K562 (cell line): ENCODE results near the gene COL16A1. TPM values are rescaled to one million over a fixed set of nuclear protein-coding genes. Genes with fewer than 3 reads are reported as not detected.

Source experiments
- ATAC-seq: fragments of 200-7000 bp; cut with Tn5 transposase; 3 replicates; pipeline ENCODE4 v1.9.1; 2020; ENCODE audit warnings: moderate library complexity
- BruUV-seq: library from RNA; stranded (reverse); fragments of 400-500 nt; replicated peaks from 2 replicates; lab custom pipeline; 2021; lab: Mats Ljungman, UMichigan
- CTCF ChIA-PET: fragments of 300-600 bp; formaldehyde crosslinking; extraction: SDS; loops from one replicate; lab custom pipeline; 2021; ENCODE audit warnings: low intra/inter-chr PET ratio; lab: Yijun Ruan, JAX
- POLR2A ChIA-PET: fragments of 300-600, 350-650 bp; sonication (Branson Sonifier 250); formaldehyde crosslinking; extraction: SDS; loops from one replicate; lab custom pipeline; 2021; ENCODE audit warnings: antibody characterized with exemption, inconsistent platforms; lab: Yijun Ruan, JAX
- DNase-seq, 4 experiments: peaks; one replicate each; pipeline versions ENCODE4 v3.0.0 to v3.0.0-alpha.2; 2011 to 2018; ENCODE audit warnings: low spot score in 3 of 4, mixed read lengths in 3 of 4; ENCODE audit errors: extremely low read depth in 1 of 4
- FAIRE-seq: peaks from 2 replicates; lab custom pipeline; 2011; peaks lifted over from hg19 to GRCh38; lab: Jason Lieb, UNC
- H2AFZ ChIP-seq: 2 replicates; pipeline ENCODE4 v1.6.0; 2011; ENCODE audit warnings: low read depth, low read length, control low read depth, inconsistent platforms
- H3K27ac ChIP-seq: fragments of 200-600 bp; 3 replicates; pipeline ENCODE4 v1.8.0; 2011; ENCODE audit warnings: low read depth, mild to moderate bottlenecking, control low read depth, inconsistent platforms, low read length, moderate library complexity, mixed read lengths; ENCODE audit errors: extremely low read depth
- H3K27me3 ChIP-seq, 2 experiments: fragments of 300-600 bp in 1 of 2; 2 replicates in 1 of 2; 3 replicates in 1 of 2; pipeline versions ENCODE4 v1.6.0 to v1.8.0; 2011; ENCODE audit warnings: inconsistent platforms in 2 of 2, low read length in 2 of 2, mild to moderate bottlenecking in 1 of 2, mixed read lengths in 1 of 2, moderate library complexity in 1 of 2; ENCODE audit not compliant: control insufficient read depth in 2 of 2, insufficient read depth in 2 of 2
- H3K36me3 ChIP-seq: fragments of 300-600 bp; 3 replicates; pipeline ENCODE4 v1.8.0; 2011; ENCODE audit warnings: mild to moderate bottlenecking, low read length, inconsistent platforms; ENCODE audit not compliant: control insufficient read depth, insufficient read depth
- H3K4me1 ChIP-seq, 2 experiments: fragments of 200-600 bp in 1 of 2; replicated peaks in 1 of 2; 2 replicates in 1 of 2; 3 replicates in 1 of 2; pipeline versions ENCODE4 v1.5.1 to v1.8.0; 2011; ENCODE audit warnings: inconsistent platforms in 2 of 2, low read length in 2 of 2, mild to moderate bottlenecking in 1 of 2, mixed read lengths in 1 of 2, moderate library complexity in 1 of 2; ENCODE audit not compliant: control insufficient read depth in 2 of 2, insufficient read depth in 2 of 2
- H3K4me2 ChIP-seq: 2 replicates; pipeline ENCODE4 v1.6.1; 2011; ENCODE audit warnings: low read length, control low read depth, inconsistent platforms, mixed read lengths; ENCODE audit not compliant: insufficient read depth
- H3K4me3 ChIP-seq: fragments of 200-600 bp; sonication (generic), shearing (Covaris generic); 2 replicates; pipeline ENCODE4 v1.5.1; 2016; ENCODE audit warnings: control low read depth, inconsistent platforms
- H3K79me2 ChIP-seq: fragments of 200-600 bp; 3 replicates; pipeline ENCODE4 v1.8.0; 2011; ENCODE audit warnings: low read length, inconsistent platforms; ENCODE audit not compliant: control insufficient read depth, insufficient read depth
- H3K9ac ChIP-seq, 2 experiments: 2 replicates each; pipeline versions ENCODE4 v1.6.0 to v1.6.1; 2011; ENCODE audit warnings: low read depth in 2 of 2, low read length in 2 of 2, control low read depth in 1 of 2, inconsistent platforms in 1 of 2, mild to moderate bottlenecking in 1 of 2, mixed read lengths in 1 of 2; ENCODE audit not compliant: insufficient read depth in 1 of 2
- H3K9me1 ChIP-seq: one replicate; pipeline ENCODE4 v1.6.0; 2011; ENCODE audit warnings: inconsistent platforms, mild to moderate bottlenecking, low read length, moderate library complexity; ENCODE audit not compliant: control insufficient read depth, insufficient read depth
- H3K9me3 ChIP-seq: replicated peaks from 2 replicates; pipeline ENCODE4 v1.5.1; 2011; ENCODE audit warnings: low read depth, low read length, inconsistent platforms; ENCODE audit not compliant: control insufficient read depth, insufficient read depth
- H4K20me1 ChIP-seq: replicated peaks from 2 replicates; pipeline ENCODE4 v1.6.1; 2011; ENCODE audit warnings: low read length, inconsistent platforms, mixed read lengths; ENCODE audit not compliant: control insufficient read depth, insufficient read depth
- ESRRA ChIP-seq: fragments of 450-650 bp; IDR thresholded peaks from 2 replicates; pipeline ENCODE4 v1.6.1; 2014; ENCODE audit warnings: low read depth, mild to moderate bottlenecking, moderate library complexity, borderline replicate concordance
- ZNF3 ChIP-seq: fragments of 250-450 bp; sonication (Bioruptor Pico); IDR thresholded peaks from 2 replicates; pipeline ENCODE4 v1.5.0; 2021; ENCODE audit warnings: mild to moderate bottlenecking, moderate library complexity
- ZNF445 ChIP-seq: fragments of 250-450 bp; sonication (Bioruptor Pico); IDR thresholded peaks from 2 replicates; pipeline ENCODE4 v1.4.0; 2020; ENCODE audit warnings: low read depth, mild to moderate bottlenecking, moderate library complexity
- WGBS: fragments of 100-300 bp; shearing (Covaris generic); methylation state at CpG from one replicate; pipeline ENCODE4 v1.1.6; 2016; ENCODE audit warnings: low coverage, mixed read lengths; ENCODE audit not compliant: insufficient coverage; ENCODE audit errors: missing lambda C conversion rate; 5-methylcytosine and 5-hydroxymethylcytosine counted together
- in situ Hi-C: fragments of 300-500 bp; cut with MboI; formaldehyde crosslinking; loops from 4 replicates; pipeline ENCODE4 v1.15.0; 2018; ENCODE audit warnings: inconsistent platforms, mixed read lengths
- intact Hi-C: fragments of 100-400 bp; cut with micrococcal nuclease; formaldehyde crosslinking; loops from 2 replicates; pipeline ENCODE4 v1.14.2; 2022
- polyA plus RNA-seq, 8 experiments: library from polyadenylated mRNA; depleted of rRNA in 4 of 8; stranded (reverse) in 5 of 8; unstranded in 3 of 8; fragments of >200 nt; fragmentation: Nextera tagmentation in 2 of 8; fragmentation: Illumina TruSeq in 1 of 8; extraction: Ambion mirVana in 2 of 8; extraction: Trizol in 1 of 8; gene quantifications; 2 replicates each; pipeline versions ENCODE4 v1.2.1 to v1.2.3, GENCODE V29; 2011 to 2014; ENCODE audit warnings: inconsistent platforms in 1 of 8, missing spikeins in 1 of 8
- total RNA-seq, 7 experiments: library from RNA; depleted of rRNA in 6 of 7; stranded (reverse); fragments of >200 nt in 6 of 7; fragmentation: Illumina TruSeq in 2 of 7; extraction: Trizol in 2 of 7; gene quantifications; 2 replicates each; pipeline versions ENCODE4 v1.2.1 to v1.2.3, GENCODE V29; 2011 to 2021; ENCODE audit warnings: low replicate concordance in 1 of 7
- TF ChIP-seq, protein P1 (sequence below): fragments of 450-650 bp; IDR thresholded peaks from 2 replicates; pipeline ENCODE4 v1.6.1; 2016; ENCODE audit warnings: low read depth, mild to moderate bottlenecking, moderate library complexity
- TF ChIP-seq, protein P2 (sequence below): sonication (generic); formaldehyde crosslinking; IDR thresholded peaks from 2 replicates; pipeline ENCODE4 v1.9.0; 2022; ENCODE audit warnings: mild to moderate bottlenecking, missing genetic modification reagents

The COL16A1 gene
- total and polyA plus RNA-seq, 9 of the 15 experiments (the other 6 are each of a cell fraction or from before 2014, with no cell fraction given), result 0.11 to 0.60 (median 0.11) TPM; not detected in 6

DNA sequence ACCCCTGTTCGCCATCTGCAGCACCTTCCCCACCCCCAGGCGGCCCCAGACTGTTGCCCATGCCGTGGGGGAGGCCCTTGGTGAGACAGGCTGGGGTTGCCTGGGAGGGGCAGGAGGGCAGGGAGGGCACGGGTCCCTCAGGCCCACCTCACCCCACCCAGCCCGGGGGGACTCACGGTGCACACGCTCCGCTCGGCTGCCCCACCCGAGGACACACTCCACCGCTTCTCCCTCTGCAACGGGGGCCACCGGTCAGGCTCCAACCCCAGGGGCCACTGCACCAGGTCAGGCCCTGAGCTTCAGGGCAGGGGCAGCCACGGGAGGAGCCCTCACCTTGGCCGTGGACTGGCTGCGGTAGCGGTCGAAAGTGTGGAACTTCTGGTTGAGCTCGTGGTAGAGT is 24.0 kb upstream of the COL16A1 start:
- no peak overlapping the region for H3K9ac ChIP-seq
- H3K9me3 ChIP-seq, result no peaks in the 10 kb centered on the region
- no peak overlapping the region for H3K27ac ChIP-seq
- no peaks in the 10 kb centered on the region for H3K79me2 ChIP-seq
- POLR2A ChIA-PET, result interaction anchor here (2.6 kb wide), 1 partner anchor 11 kb away, joined by 11 read pairs; no protein-coding TSS in a partner anchor
- DNase-seq (no peak), FAIRE-seq (no peak), ATAC-seq (no peak)
- intact Hi-C loops (no loop called here), in situ Hi-C loops (no loop called here)
- no peak overlapping the region for H2AFZ ChIP-seq
- H3K4me1 ChIP-seq, result peaks cover 0 to 26% of the 10 kb centered on the region in 2 experiments; a peak in 1 of 5 replicates
- no TSS peak for BruUV-seq
- H4K20me1 ChIP-seq, result peaks cover 35% of the 10 kb centered on the region
- peaks cover 62 to 86% of the 10 kb centered on the region in 2 experiments for H3K27me3 ChIP-seq
- no peak overlapping the region for H3K4me3 ChIP-seq
- H3K9me1 ChIP-seq, result no peaks in the 10 kb centered on the region
- H3K4me2 ChIP-seq, result no peak overlapping the region
- no peaks in the 10 kb centered on the region for H3K36me3 ChIP-seq
- WGBS, result 2% methylated on average over 19 of the region's 19 CpGs
- CTCF ChIA-PET, result no interaction called here
- TF ChIP-seq, protein P1, sequence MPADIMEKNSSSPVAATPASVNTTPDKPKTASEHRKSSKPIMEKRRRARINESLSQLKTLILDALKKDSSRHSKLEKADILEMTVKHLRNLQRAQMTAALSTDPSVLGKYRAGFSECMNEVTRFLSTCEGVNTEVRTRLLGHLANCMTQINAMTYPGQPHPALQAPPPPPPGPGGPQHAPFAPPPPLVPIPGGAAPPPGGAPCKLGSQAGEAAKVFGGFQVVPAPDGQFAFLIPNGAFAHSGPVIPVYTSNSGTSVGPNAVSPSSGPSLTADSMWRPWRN, result no peak
- no peak for TF ChIP-seq ZNF3 (CRISPR knock-in tag)
- TF ChIP-seq, protein P2, sequence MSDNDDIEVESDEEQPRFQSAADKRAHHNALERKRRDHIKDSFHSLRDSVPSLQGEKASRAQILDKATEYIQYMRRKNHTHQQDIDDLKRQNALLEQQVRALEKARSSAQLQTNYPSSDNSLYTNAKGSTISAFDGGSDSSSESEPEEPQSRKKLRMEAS (CRISPR knock-in tag), result no peak
- no peak for TF ChIP-seq ESRRA
- TF ChIP-seq ZNF445, result no peak
